Smooth muscle cell (in vitro differentiated cells): ENCODE measurements around the gene SPATA3. TPM values are rescaled to one million over a fixed set of nuclear protein-coding genes. Genes with fewer than 3 reads are reported as not detected.

Experiments
- DNase-seq: peaks from one replicate; lab custom pipeline; 2025; ENCODE audit not compliant: unreplicated experiment; lab: John Stamatoyannopoulos, UW
- H2AFZ ChIP-seq: fragments of 200-600 bp; sonication (generic); 2 replicates; pipeline ENCODE4 v1.6.0; 2016; ENCODE audit warnings: antibody characterized with exemption, low read depth, mild to moderate bottlenecking
- H3F3A ChIP-seq: fragments of 200-600 bp; sonication (generic); 2 replicates; pipeline ENCODE4 v1.6.0; 2017; ENCODE audit warnings: antibody characterized with exemption, low read depth
- H3K27ac ChIP-seq: fragments of 200-600 bp; sonication (generic); 2 replicates; pipeline ENCODE4 v1.5.1; 2016; ENCODE audit warnings: low read depth, mild to moderate bottlenecking
- H3K27me3 ChIP-seq: fragments of 200-600 bp; sonication (generic); 2 replicates; pipeline ENCODE4 v1.6.1; 2016; ENCODE audit warnings: low read depth, mild to moderate bottlenecking
- H3K36me3 ChIP-seq: fragments of 200-600 bp; sonication (generic); 2 replicates; pipeline ENCODE4 v1.5.1; 2016; ENCODE audit warnings: low read depth
- H3K4me1 ChIP-seq: fragments of 200-600 bp; sonication (generic); 2 replicates; pipeline ENCODE4 v1.5.1; 2016; ENCODE audit warnings: low read depth
- H3K4me2 ChIP-seq: fragments of 200-600 bp; sonication (generic); 2 replicates; pipeline ENCODE4 v1.6.0; 2016; ENCODE audit warnings: mild to moderate bottlenecking
- H3K4me3 ChIP-seq: fragments of 200-600 bp; sonication (generic); 2 replicates; pipeline ENCODE4 v1.5.1; 2016; ENCODE audit warnings: mild to moderate bottlenecking
- H3K79me2 ChIP-seq: fragments of 200-600 bp; sonication (generic); 2 replicates; pipeline ENCODE4 v1.6.0; 2016; ENCODE audit warnings: low read depth, mild to moderate bottlenecking
- H3K9ac ChIP-seq: fragments of 200-600 bp; sonication (generic); 2 replicates; pipeline ENCODE4 v1.6.0; 2016; ENCODE audit warnings: low read depth
- H3K9me3 ChIP-seq: fragments of 200-600 bp; sonication (generic); replicated peaks from 2 replicates; pipeline ENCODE4 v1.5.1; 2016; ENCODE audit warnings: low read depth
- H4K20me1 ChIP-seq: fragments of 200-600 bp; sonication (generic); 2 replicates; pipeline ENCODE4 v1.6.0; 2016; ENCODE audit warnings: low read depth
- WGBS: methylation state at CpG from one replicate; pipeline ENCODE4 v1.1.7; 2016; ENCODE audit warnings: low lambda C conversion rate; 5-methylcytosine and 5-hydroxymethylcytosine counted together
- polyA plus RNA-seq: library from polyadenylated mRNA; unstranded; fragments of >200 nt; fragmentation: Nextera tagmentation; extraction: Ambion mirVana; gene quantifications from 2 replicates; pipeline ENCODE4 v1.2.1, GENCODE V29; 2016
- total RNA-seq: library from RNA; depleted of rRNA; stranded (reverse); fragments of >200 nt; gene quantifications from 2 replicates; pipeline ENCODE4 v1.2.3, GENCODE V29; 2014
- TF ChIP-seq, protein P1 (sequence below): fragments of 200-600 bp; sonication (generic); IDR thresholded peaks from 2 replicates; pipeline ENCODE4 v1.5.1; 2017; ENCODE audit warnings: borderline replicate concordance, mild to moderate bottlenecking, antibody characterized with exemption; ENCODE audit not compliant: insufficient read depth, poor library complexity, severe bottlenecking

Gene SPATA3
- total and polyA plus RNA-seq, 2 experiments from 2014 or later, result not detected

DNA sequence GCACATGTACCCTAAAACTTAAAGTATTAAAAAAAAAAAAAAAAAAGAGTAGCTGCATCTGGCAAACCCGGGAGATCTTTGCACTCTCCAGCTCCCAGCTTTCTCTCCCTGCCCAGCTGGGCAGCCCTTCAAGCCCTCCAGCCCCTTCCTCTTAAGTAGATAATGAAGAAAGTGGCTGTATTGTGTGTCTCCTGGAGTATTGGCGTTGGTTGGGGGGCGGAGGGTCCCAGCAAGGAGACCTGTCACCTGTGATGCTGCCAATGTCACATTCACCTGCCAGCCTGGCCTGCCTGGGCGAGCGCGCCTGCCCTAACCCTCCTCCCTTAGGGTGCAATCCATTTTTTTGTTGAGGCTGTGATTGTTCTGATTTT, 43.4 kb downstream of the SPATA3 start:
- no peaks in the 10 kb centered on the region for H3K4me1 ChIP-seq
- no peaks in the 10 kb centered on the region for H3K36me3 ChIP-seq
- no peak overlapping the region for H2AFZ ChIP-seq
- H4K20me1 ChIP-seq, result no peaks in the 10 kb centered on the region
- no peaks in the 10 kb centered on the region for H3K79me2 ChIP-seq
- DNase-seq, result no peak
- TF ChIP-seq, protein P1, sequence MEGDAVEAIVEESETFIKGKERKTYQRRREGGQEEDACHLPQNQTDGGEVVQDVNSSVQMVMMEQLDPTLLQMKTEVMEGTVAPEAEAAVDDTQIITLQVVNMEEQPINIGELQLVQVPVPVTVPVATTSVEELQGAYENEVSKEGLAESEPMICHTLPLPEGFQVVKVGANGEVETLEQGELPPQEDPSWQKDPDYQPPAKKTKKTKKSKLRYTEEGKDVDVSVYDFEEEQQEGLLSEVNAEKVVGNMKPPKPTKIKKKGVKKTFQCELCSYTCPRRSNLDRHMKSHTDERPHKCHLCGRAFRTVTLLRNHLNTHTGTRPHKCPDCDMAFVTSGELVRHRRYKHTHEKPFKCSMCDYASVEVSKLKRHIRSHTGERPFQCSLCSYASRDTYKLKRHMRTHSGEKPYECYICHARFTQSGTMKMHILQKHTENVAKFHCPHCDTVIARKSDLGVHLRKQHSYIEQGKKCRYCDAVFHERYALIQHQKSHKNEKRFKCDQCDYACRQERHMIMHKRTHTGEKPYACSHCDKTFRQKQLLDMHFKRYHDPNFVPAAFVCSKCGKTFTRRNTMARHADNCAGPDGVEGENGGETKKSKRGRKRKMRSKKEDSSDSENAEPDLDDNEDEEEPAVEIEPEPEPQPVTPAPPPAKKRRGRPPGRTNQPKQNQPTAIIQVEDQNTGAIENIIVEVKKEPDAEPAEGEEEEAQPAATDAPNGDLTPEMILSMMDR, result no peak
- no peaks in the 10 kb centered on the region for H3F3A ChIP-seq
- no peak overlapping the region for H3K27ac ChIP-seq
- H3K9me3 ChIP-seq, result no peaks in the 10 kb centered on the region
- H3K9ac ChIP-seq, result no peak overlapping the region
- H3K4me2 ChIP-seq, result no peak overlapping the region
- H3K4me3 ChIP-seq, result peak overlapping the region; percentile 53
- 87% methylated on average over 6 of the region's 6 CpGs for WGBS
- H3K27me3 ChIP-seq, result peaks cover 64% of the 10 kb centered on the region

DNA sequence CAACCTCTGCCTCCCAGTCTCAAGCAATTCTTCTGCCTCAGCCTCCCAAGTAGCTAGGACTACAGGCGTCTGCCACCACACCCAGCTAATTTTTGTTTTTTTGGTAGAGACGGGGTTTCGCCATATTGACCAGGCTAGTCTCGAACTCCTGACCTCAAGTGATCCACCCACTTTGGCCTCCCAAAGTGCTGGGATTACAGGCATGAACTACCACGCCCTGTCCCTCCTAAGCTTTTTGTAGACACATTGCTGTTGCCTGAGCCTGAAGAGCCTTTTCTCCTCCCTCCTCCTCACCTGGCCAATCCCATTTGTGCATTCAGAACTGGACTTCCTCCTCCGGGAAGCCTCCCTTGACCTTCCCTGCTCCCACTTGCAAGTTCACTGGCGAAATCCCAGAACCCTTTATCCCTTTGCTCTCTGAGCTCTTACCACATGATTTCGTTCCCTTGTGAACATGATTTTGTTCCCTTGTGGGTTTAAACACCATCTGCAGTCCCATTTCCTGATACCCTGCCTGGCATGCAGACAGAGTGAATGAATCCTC, 44.0 kb downstream of the SPATA3 start:
- DNase-seq, result no peak
- H3K9ac ChIP-seq, result no peak overlapping the region
- H3K79me2 ChIP-seq, result no peaks in the 10 kb centered on the region
- no peaks in the 10 kb centered on the region for H4K20me1 ChIP-seq
- H3K27ac ChIP-seq, result no peak overlapping the region
- H3F3A ChIP-seq, result no peaks in the 10 kb centered on the region
- H2AFZ ChIP-seq, result no peak overlapping the region
- H3K27me3 ChIP-seq, result peaks cover 58% of the 10 kb centered on the region
- TF ChIP-seq, protein P1, result no peak
- H3K9me3 ChIP-seq, result no peaks in the 10 kb centered on the region
- H3K4me2 ChIP-seq, result no peak overlapping the region
- no peak overlapping the region for H3K4me3 ChIP-seq
- H3K4me1 ChIP-seq, result no peaks in the 10 kb centered on the region
- no peaks in the 10 kb centered on the region for H3K36me3 ChIP-seq
- WGBS, result 83% methylated on average over 8 of the region's 8 CpGs

DNA sequence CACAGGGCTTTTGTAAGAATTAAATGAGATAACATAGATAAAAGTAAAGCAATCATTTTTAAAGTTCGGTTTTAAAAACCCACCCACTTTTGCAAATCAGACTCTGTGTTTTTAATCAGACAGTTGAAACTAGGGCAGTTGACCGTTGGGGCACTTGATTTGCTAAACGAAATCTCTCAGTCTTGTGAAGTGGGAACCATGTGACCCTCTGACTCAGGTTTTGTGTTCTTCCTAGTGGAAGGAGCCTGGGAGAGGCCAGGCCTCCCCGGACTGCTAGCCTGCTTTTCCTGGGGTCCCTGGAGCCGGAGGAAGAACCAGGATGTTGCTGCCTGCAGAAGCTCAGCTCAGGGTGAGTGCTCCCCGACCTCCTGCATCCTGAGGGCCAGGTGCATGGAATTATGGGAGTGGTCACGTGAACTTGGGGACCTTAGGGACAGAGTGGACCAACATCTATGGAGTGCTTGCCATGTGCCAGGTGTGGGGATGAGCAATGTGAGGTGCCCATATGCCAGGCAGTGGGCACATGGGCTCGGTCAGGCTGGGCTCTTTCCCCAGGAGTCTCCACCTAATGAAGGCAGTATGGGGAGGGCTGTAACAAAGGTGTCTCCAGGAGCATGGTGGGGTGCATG, 45.3 kb downstream of the SPATA3 start:
- peaks cover 45% of the 10 kb centered on the region for H3K27me3 ChIP-seq
- H3K36me3 ChIP-seq, result no peaks in the 10 kb centered on the region
- H3K9me3 ChIP-seq, result no peaks in the 10 kb centered on the region
- H3K79me2 ChIP-seq, result no peaks in the 10 kb centered on the region
- no peak for DNase-seq
- H3K4me1 ChIP-seq, result no peaks in the 10 kb centered on the region
- H4K20me1 ChIP-seq, result no peaks in the 10 kb centered on the region
- H3F3A ChIP-seq, result no peaks in the 10 kb centered on the region
- TF ChIP-seq, protein P1, result no peak
- H3K4me3 ChIP-seq, result no peak overlapping the region
- H3K27ac ChIP-seq, result no peak overlapping the region
- no peak overlapping the region for H2AFZ ChIP-seq
- no peak overlapping the region for H3K9ac ChIP-seq
- no peak overlapping the region for H3K4me2 ChIP-seq
- WGBS, result 83% methylated on average over 8 of the region's 8 CpGs

DNA sequence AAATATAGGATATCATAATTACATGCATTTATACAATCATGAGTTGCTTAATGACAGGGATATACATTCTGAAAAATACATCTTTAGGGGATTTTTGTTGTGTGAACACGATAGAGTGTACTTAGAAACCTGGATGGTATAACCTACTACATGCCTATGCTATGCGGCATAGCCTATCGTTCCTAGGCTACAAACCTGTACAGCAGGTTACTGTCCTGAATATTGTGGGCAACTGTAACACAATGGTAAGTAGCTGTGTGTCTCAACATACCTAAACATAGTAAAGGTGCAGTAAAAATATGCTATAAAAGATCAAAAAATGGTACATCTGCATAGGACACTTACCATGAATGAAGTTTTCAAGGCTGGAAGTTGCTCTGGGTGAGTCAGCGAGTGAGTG, 47.9 kb downstream of the SPATA3 start:
- no peak overlapping the region for H3K4me2 ChIP-seq
- H3K4me1 ChIP-seq, result no peaks in the 10 kb centered on the region
- H3K27me3 ChIP-seq, result peaks cover 25% of the 10 kb centered on the region
- no peaks in the 10 kb centered on the region for H3K79me2 ChIP-seq
- no peak for DNase-seq
- no peak overlapping the region for H2AFZ ChIP-seq
- 95% methylated on average over 4 of the region's 4 CpGs for WGBS
- H3K36me3 ChIP-seq, result no peaks in the 10 kb centered on the region
- no peaks in the 10 kb centered on the region for H4K20me1 ChIP-seq
- no peak overlapping the region for H3K27ac ChIP-seq
- H3F3A ChIP-seq, result no peaks in the 10 kb centered on the region
- H3K9ac ChIP-seq, result no peak overlapping the region
- H3K9me3 ChIP-seq, result no peaks in the 10 kb centered on the region
- H3K4me3 ChIP-seq, result no peak overlapping the region
- TF ChIP-seq, protein P1, result no peak
